Occipital lobe (tissue), 2 donors: ENCODE data around the gene FCGR3A. TPM values are rescaled to one million over a fixed set of nuclear protein-coding genes. Genes with fewer than 3 reads are reported as not detected.
"Not testable (repeated sequence)": the region's sequence is repeated elsewhere in the genome, so short reads cannot be mapped to it uniquely, and the experiment has no call there.

Experiments
- DNase-seq: peaks from one replicate; lab custom pipeline; 2025; lab: John Stamatoyannopoulos, UW
- total RNA-seq: library from RNA; depleted of rRNA; stranded (reverse); fragments of >200 nt; gene quantifications from one replicate; pipeline ENCODE4 v1.2.3, GENCODE V29; 2014

The FCGR3A gene
- 4.7 TPM for total RNA-seq

DNA sequence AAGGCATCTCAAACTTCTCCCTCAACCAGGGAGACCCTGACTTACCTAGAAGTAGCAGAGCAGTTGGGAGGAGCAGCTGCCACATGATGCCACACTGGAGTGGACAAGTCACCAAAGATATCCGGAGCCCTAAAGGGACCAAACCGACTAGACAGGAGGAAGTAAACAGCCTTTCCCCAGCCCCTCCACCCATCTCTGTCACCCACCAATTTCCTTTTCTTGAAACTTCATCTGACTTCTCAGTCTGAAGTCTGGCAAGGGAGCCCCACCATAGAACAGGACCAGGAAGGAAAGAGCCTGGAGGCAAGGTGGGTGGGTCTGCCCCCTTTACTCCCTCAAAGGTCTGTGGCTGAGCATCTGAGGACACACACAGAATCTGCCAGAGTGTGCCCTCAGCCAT is at the start of gene FCGR3A:
FCGR3A (minus strand) TSS at position 167 of the 400 bp plus-strand sequence; CDS start at position 85, 82 bp downstream.
- DNase-seq = no peak

DNA sequence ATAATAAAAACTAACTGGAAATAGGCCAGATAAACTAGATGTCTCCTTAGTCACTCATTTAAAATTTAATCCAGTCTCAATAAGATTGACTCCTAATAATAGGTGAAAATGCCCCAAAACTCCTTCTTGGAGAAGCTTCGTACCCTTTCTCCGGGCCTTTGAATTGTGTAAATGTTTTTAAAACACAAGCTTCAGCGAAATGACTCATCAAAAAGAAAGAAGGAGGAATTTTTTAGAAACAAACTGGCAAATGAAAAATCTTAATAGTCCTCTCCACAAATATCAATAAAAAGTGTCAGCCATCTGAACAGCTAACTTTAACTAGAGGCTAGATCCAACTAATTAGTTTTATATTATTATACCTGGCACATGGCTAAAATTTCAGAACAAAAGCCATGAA is 47.5 kb upstream of the FCGR3A start:
- DNase-seq = not testable (repeated sequence)

DNA sequence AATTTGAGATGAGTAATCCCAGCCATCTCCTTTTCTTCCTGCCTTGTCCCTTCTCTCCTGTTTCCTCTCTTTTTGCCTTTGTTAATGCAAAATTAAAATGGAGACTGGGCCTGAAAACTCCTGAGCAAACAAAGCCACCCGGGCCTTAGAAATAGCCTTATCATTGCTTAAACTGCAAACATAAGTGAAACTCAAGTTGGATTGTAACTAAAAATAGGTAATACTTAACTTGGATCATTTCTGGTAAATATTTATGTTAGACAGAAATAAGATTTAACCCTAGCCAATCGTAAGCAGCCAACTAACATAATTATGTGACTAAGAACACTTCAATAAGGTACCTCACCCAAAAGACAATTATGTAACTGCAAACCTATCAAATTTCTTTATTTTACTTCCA is 46.0 kb upstream of the FCGR3A start:
- DNase-seq = not testable (repeated sequence)

DNA sequence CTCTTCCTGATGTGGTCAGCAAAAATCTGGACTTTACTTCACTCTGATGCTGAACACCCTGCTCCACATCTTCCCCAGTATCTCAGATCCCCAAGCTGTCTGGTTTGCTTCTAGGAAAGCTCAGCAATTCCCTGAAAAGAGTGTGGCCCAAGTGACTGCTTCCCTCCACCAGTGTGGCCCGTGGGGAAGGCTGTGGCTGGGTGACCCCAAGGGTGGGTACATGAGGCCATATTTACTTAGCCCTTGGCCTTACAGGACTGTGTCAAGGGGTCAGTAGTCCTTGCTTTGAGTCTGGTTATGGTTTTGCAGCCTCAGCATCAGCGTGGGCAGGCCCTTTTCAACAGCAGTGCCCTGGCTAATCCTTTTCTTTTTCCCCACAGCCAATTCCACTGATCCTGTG is 45.6 kb upstream of the FCGR3A start:
- DNase-seq = not testable (repeated sequence)

DNA sequence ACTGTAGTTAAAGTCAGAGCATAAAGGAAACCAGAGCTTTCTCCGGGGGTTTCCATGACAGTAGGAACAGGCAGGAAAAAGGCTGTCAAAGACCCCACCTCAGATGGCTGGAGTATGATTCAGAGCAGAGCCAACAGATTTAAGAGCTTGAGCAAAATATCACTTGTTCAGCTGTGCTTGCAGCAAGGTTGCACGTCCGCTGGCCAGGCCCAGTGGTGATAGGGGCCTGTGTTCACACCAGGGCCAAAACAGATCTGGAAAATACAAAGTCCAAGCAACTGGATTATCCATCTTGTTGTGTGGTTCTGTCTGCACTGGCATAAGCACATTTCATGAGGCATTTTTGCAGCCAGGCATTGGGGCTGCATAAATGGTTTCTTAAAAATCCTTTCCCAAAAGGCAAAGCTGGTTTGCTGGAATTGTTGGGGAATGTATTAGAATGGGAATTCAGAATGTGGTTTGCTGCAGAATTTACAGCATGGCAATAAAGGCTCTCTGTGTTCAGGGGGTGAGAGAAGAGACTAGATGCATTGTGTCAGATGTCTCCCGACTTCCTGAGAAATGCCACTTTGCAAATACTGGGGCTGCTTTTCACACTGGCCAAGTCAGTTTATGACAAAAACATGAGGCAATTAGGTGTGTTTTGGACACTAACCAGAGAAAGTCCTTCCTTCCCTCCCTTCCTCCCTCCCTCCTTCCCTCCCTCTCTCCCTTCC is 44.8 kb upstream of the FCGR3A start:
- not testable (repeated sequence) for DNase-seq

DNA sequence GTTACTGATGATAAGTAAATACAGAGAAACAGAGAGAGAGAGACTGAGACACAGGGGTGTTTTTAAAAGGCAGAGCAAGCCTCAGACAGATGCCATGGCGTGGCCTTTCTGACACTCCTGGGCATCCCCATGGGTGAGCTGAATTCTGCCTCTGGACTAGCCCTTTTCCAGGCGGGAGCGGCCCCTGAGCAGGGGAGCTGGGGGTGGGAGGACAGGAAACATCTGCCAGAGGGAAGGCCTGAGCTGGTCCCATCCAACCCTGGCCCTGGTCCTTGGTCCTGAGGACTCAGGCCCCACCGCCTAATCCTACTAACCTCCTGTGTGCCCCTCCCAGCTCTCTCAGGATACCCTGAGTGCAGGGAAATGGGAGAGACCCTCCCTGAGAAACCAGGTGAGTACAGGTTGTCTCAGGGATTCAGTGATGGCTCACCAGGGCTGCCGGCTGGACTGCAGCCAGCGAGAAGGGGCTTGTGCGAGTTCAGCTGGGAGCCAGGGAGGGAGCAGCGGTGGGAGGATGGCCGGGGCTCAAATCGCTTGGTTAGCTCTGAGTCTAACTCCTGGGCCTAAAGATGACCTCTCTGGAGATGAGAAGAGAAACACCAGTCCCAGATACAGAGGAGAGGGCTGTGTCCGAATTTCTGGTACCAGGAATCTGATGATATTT is 43.6 kb upstream of the FCGR3A start:
- DNase-seq = not testable (repeated sequence)

DNA sequence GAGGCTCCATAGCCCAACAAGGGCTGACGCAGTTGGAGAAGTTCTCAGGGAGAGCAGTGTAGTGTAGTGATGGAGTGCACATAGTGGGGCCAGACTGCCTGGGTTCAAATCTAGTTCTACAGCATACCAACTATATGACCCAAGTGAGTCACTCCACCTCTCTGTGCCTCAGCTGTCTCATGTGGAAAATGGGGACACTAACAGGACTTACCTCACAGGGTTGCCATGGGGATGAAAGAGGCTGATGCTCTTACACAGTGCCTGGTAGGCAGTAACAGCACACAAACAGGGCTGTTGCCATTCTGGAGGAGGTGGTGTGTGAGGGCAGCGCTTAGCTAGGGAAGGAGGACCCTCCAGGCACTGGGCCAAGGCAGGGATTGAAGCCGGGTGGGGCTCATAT is 43.0 kb upstream of the FCGR3A start:
- not testable (repeated sequence) for DNase-seq

DNA sequence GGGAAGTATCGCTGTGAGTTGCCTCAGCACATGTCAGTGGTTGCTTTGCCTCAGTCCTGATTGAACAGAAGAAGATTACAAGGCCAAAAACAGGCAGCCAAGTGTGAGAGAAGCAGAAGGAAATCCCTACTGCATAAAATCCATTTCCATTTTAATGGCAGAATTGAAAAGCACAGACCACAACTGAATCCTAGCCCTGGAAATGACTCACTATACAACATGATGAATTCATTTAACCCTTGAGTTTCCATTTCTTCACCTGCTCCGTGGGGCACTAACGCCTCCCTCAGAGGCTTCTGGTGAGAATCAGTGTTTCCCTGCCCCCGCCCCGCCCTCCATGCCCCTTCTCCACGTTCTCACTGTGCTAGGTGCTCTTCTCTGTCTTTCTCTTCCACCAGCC is 40.3 kb upstream of the FCGR3A start:
- DNase-seq = not testable (repeated sequence)

DNA sequence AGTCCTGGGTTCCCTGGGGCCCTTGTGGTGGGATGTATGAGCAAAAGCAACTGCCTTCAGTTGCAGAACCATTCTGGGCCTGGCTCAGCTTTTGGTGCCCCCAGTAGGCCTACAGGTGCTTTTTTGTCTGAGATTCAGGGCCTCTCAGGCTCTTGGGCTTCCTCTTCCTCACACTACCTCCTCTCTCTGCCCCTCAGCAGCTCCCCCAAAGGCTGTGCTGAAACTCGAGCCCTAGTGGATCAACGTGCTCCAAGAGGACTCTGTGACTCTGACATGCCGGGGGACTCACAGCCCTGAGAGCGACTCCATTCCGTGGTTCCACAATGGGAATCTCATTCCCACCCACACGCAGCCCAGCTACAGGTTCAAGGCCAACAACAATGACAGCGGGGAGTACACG is 39.7 kb upstream of the FCGR3A start:
- not testable (repeated sequence) for DNase-seq

DNA sequence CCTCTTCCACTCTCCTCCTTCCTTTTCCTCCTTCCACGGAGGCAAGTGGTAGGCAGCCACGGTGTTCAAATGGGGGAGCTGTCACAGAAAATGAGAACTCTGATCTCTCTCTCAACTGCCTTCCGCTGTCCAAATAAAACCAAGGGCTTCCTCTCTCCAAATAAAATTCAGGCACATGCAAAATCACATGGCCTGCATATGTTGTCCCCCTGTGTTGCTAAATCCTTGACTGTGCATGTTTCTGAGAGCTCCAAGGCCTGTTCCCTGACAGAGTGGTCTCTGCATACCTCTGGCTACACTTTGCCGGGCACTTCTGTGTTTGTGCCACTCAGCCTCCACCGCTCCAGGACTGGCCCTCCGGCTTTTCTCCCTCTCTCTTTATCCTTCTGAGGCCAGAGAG is 39.0 kb upstream of the FCGR3A start:
- DNase-seq = not testable (repeated sequence)

DNA sequence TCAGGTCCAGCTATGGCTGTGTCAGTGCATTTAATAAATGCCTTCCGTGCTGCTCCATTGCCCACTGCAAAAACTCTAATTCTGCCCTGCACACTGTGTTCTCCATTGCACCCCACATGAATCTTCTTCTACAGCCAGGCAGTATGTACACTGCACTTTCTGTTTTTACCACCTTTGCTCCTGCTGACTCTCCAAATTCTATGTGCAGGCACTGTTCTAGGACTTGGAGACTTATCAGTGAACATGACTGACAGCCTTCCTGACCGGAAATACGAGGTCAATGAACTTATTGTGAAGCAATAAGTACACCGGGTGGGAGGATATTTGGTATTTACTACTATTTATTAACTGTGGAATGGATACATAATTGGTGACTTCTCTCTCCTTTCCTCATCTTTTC is 33.3 kb upstream of the FCGR3A start:
- DNase-seq = not testable (repeated sequence)

DNA sequence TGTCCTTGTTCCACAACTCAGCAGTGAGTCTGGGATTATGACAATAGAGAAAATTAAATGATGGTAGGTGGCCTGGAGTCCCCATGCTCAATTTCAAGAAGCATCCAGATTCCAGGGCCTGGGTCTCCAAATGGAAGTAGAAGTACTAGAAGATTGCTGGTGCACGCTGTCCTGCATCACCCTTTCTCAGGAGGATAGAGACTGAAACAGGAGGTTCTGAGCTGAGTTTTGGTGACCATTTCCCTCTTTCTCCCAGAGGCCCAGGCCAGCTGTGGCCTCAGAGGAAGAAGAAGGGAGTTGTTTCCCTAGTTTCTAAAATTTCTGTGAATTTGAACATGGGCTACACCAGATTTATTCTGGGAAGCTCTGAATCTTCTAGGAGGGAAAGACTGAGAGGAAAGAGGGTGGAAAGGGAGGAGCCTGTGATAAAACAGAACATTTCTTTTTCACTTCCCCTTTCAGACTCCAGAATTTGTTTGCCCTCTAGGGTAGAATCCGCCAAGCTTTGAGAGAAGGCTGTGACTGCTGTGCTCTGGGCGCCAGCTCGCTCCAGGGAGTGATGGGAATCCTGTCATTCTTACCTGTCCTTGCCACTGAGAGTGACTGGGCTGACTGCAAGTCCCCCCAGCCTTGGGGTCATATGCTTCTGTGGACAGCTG is 31.4 kb upstream of the FCGR3A start:
- DNase-seq = not testable (repeated sequence)

DNA sequence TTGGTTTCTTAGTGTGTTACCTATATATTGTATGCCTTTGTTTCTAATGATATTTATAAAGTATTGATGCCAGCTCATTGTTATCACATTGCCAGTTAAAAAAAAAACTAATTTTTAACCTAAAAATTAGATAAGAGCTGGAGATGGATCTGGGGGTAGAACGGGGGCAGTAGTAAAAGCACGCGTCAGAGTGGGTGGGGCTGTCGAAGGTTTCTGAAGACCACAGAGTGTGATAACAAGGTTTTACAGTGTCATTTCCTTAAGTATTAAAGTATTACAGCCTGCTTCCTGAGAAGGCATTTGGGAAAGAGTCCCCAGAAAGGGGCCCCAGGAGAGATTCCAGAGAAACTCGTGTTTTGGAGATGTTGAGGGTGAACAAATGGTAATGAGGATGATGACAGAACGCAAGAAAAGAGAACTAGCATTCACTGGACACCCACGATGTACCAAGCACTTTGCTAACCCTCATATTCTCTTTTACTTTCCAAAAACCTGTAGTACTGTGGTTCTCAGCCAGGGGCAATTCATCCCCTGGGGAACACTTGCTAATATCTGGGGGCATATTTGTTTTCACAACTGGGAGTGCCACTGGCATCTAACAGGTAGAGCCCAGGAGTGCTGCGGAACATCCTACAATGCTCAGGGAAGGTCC is 30.4 kb upstream of the FCGR3A start:
- not testable (repeated sequence) for DNase-seq

DNA sequence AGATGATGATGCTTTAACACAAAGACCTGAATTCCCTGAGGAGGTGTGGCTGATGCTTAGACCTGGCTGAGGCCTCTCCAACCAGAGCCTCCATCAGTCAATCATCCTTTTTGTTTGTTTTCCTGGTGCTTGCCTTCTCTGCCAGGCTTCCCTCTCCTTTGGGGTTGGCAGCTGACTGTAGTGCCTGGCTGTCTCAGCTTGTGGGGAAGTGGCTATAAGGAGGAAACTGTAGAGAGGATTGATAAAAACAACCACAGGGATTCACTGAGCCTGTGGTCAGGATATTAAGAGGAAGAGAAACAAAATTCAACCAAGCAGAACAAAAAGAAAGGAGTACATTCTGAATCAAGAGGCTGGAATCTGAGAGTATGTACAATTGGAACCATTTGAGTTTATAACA is 27.1 kb upstream of the FCGR3A start:
- DNase-seq = not testable (repeated sequence)

DNA sequence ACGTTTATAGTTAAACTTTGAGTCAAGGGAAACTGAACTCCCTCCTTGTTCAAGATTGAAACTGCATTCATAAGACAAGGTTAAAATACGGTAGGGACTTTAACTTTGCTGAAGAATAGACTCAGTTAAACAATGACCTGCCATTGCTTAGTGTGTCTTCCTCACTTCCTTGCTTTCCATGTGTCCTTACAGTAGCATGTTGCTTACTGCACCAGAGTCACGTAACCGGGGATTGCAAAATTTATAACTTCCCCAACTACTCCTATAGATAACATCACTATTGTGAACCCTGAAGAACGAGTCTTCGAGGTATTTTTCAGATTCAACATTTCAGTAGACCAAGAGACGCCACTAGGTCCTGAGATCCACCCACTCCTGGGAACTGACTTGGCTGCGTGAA is 22.1 kb upstream of the FCGR3A start:
- DNase-seq = not testable (repeated sequence)

DNA sequence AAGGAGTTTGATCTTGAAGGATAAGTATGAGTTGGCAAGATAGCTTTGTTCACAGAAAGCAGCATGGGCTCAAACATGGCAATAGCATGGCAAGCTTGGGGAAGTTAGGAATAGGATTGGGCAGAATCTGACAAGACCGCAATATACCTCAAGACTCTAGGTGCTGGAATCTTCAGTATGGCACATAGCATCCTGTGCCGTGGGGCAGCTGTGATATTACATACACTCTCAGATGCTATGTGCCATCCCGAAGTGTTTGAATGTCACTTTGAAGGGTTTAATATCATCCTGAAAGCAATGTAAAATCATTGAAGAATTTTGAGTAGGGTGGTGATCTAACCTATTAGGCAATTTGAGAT is 17.0 kb upstream of the FCGR3A start:
- not testable (repeated sequence) for DNase-seq

DNA sequence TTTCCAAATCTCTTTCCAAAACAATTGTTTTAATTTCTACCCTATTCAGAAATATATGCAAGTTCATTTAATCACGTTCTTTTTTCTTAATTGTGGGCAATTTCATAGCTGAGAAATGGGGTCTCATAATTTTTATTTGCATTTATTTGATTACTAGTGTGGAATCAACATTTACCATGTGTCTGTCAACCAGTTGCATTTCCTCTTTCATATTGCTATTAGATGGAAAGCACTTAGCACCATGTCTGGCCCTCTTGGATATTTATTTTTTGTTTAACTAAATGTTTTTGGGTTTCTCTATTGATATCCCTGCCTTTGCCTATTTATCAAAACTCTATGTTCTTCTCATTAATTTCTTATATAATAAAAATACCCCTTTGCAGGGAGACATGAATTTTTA is 13.9 kb upstream of the FCGR3A start:
- not testable (repeated sequence) for DNase-seq

DNA sequence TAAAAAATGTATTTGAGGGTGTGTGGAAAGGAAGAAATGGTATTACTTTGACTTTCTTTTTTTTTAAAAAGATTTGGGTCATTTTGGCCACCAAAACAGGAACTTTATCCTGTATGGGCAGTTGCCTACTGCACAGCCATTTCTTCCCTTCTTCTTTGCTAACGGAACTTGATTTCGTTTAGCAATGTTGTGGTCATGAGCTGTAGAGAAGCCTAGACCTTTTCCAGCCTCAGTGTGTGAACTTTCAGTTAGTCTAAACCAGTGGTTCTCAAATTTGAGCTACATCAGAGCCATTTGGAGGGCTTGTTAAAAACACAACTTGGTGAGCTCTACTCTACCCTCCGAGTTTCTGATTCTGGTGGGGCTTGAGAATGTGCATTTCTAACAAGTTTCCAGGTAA is 12.8 kb upstream of the FCGR3A start:
- DNase-seq = not testable (repeated sequence)

DNA sequence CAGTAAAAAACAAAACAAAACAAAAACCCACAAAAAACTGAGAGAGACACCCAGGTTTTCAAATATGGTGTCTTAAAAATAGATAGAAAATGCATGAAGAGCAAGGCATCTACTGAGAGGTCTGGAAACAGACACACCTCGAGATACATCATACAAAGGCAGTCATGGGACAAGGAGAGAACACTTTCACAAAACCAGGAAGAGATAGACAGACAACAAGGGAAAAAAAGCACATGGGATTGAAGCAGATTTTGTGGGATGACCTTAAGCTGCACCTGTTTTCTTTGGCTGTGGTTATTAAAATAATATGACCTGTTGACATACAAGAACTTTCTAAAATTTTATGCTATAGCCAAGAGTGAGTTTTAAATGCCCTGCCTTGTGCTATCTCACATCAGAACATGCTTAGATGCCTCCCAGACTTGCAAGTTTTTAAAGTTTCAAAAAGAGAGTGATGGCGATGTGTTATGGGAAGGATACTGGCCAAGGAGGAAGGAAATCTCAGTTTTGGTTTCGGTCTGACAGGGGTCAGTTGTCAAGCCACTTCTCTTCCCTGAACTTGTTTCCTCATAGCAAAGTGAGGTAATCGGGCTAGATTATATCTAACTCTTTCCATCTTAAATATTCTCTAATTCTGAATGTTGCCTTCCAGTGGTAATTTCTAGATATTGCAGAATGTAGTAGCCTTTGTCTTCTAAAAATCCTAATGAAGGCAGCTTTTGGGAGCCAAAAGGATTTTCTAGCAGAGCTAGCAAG is 11.5 kb upstream of the FCGR3A start:
- not testable (repeated sequence) for DNase-seq

DNA sequence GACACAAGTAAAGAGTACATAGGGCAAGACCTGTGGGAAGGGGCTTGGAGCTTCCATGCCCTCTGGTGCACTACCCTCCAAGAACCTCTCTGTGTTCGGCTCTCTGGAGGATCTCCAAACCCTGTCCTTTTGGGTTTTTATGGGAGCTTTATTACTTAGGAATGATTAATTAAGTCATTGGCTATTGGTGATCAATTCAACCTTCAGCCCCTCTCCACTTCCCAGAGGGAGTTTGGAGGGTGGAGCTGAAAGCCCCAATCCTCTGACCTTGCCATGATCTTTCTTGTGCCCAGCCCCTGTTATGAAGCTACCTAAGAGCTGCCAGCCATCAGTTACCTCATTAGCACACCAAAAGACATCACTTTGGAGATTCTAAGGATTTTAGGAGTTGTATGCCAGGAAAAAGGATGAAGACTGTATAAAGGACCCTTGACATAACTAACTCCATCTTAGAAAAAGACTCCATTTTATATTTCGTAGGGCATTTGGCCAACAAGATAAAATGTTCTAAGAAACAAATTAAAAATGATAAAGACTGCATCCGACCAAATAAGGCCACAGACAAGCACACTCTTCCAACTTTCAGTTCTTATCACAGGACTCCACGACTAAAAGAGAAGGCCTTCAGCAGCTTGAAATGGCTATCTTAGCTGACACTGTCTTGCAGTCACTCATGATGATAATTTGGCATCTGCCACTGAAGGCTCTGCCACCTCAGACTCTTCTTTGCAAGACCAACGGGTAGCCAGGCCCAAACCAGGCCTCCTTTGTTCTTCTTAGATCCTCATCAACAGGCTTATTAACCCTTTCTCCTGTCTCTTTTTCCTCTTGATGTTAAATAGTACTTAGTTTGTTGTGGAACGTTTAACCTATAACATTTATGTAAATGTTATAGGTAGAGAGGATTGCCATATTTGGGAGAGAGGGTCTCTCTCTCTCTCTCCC is 8.2 kb upstream of the FCGR3A start:
- DNase-seq = not testable (repeated sequence)
